Stimulated activated CD4-positive, alpha-beta T cell treated with anti-CD3 and anti-CD28 coated beads, Interleukin-4, amount 100 ng/mL, for 24 hours (primary cell): ENCODE data around the gene RASSF8.

Source experiments
- DNase-seq: peaks from one replicate; pipeline ENCODE4 v3.0.0-alpha.2; 2020

Gene RASSF8

GRCh38 chr12:25962932-25963525, 4.5 kb downstream of the RASSF8 start:
- DNase-seq, result no peak

- DNase-seq, result no peak
Measured at GRCh38 chr12:25965682-25966081, 7.2 kb downstream of the RASSF8 start.

GRCh38 chr12:25970082-25970481, 11.6 kb downstream of the RASSF8 start:
- no peak for DNase-seq

GRCh38 chr12:25970916-25971653, 12.6 kb downstream of the RASSF8 start:
- DNase-seq, result no peak

GRCh38 chr12:25971654-25972041, 13.2 kb downstream of the RASSF8 start:
- DNase-seq, result no peak

- DNase-seq, result no peak
Measured at GRCh38 chr12:25972783-25973182, 14.3 kb downstream of the RASSF8 start.

GRCh38 chr12:25975179-25975578, 16.7 kb downstream of the RASSF8 start:
- no peak for DNase-seq

- no peak for DNase-seq
Measured at GRCh38 chr12:25975682-25976081, 17.2 kb downstream of the RASSF8 start.

- DNase-seq, result no peak
Measured at GRCh38 chr12:25976289-25976688, 17.8 kb downstream of the RASSF8 start.

- DNase-seq, result no peak
Measured at GRCh38 chr12:25977047-25977446, 18.6 kb downstream of the RASSF8 start.

- DNase-seq, result no peak
Measured at GRCh38 chr12:25979059-25979458, 20.6 kb downstream of the RASSF8 start.

GRCh38 chr12:25979563-25979962, 21.1 kb downstream of the RASSF8 start:
- no peak for DNase-seq

- DNase-seq, result no peak
Measured at GRCh38 chr12:25980035-25980434, 21.6 kb downstream of the RASSF8 start.

- no peak for DNase-seq
Measured at GRCh38 chr12:25981597-25981996, 23.1 kb downstream of the RASSF8 start.

GRCh38 chr12:25982416-25982815, 23.9 kb downstream of the RASSF8 start:
- DNase-seq, result no peak

GRCh38 chr12:25983625-25984024, 25.1 kb downstream of the RASSF8 start:
- no peak for DNase-seq

- DNase-seq, result no peak
Measured at GRCh38 chr12:25984759-25985158, 26.3 kb downstream of the RASSF8 start.

GRCh38 chr12:25985316-25986175, 27.1 kb downstream of the RASSF8 start:
- no peak for DNase-seq

GRCh38 chr12:25986180-25986579, 27.7 kb downstream of the RASSF8 start:
- DNase-seq, result no peak

GRCh38 chr12:25988505-25988904, 30.0 kb downstream of the RASSF8 start:
- DNase-seq, result no peak

GRCh38 chr12:25990495-25990894, 32.0 kb downstream of the RASSF8 start:
- no peak for DNase-seq

GRCh38 chr12:25992026-25992782, 33.7 kb downstream of the RASSF8 start:
- DNase-seq, result no peak
